Measurements from ENCODE around the gene RPL27A.
A peak's percentile ranks its signal among the peaks of the same experiment; 100 is the strongest.

RPL27A gene

DNA sequence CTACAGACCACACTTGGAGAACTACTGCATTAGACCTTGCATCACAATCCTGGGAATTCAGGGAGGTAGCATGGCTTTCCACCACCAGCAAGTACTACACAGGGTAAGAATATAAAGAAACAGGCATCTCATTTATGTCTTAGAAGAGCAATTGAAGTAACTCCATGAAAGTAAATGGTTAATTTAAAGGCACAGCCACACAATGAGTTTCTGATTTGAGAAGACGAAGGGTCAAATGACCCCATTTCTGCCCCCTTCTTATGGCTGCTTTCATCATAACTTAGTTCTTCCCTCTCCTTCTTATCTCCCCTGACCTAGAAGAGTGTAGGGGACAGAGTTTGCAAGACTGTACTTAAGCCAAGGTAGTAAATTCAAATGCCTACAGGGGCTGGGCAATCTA, 6.1 kb upstream of the RPL27A start:
- no peak for DNase-seq

GRCh38 chr11:8679006-8679405, 3.6 kb upstream of the RPL27A start:
- no peak for DNase-seq

GRCh38 chr11:8681837-8682302, 722 bp upstream of the RPL27A start:
- DNase-seq, result no peak

DNA sequence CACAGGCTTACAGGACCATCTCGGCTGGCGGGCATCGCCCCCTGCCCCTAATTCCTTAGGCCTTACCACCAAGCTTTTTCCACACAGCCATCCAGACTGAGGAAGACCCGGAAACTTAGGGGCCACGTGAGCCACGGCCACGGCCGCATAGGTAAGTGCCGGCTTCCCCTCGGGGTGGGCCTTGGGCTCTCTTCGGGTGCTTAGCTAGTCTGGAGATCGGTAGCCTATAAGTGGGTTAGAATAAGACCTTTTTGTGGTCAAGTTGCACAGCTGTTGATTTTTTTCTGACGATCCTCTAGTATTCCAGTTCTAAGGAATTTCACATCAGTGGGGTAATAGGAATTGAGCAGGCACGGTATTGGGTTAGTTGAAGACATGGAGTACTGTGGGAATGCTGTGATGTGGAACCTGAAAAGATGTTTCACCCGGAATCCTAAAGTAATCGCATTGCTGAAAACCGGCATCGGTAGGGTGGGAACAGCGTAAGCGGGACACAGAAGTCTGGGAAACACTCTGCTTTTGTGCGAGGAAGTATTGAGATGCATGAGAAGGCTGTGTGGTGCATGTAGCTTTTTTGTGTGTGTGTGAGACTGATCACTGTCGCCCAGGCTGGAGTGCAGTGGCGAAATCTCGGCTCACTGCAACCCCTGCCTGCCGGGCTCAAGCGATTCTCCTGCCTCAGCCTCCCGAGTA, 669 bp downstream of the RPL27A start:
- DNase-seq, result no peak

- no peak for DNase-seq
These were observed 2.2 kb downstream of the RPL27A start for GRCh38 chr11:8684600-8685290.

- no peak for DNase-seq
These were observed 2.7 kb downstream of the RPL27A start for GRCh38 chr11:8685306-8685705.

- DNase-seq, result no peak
These were observed 3.2 kb downstream of the RPL27A start for GRCh38 chr11:8685820-8686219.

DNA sequence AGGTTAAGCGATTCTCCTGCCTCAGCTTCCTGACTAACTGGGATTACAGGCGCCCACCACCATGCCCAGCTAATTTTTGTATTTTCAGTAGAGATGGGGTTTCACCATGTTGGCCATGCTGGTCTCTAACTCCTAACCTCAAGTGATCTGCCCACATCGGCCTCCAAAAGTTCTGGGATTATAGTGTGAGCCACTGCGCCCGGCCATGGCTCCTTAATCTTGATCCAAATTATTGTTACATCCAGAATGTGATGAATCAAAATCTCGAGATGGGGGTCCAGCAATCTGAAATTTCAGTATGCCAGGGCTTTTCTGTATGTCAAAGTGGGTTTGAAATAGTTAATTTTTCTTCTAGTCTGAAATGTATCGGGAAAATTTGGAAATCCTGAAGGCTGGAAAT, 3.7 kb downstream of the RPL27A start:
- DNase-seq, result no peak

- DNase-seq, result peak; percentile 93 to 99
These were observed 6.1 kb downstream of the RPL27A start for GRCh38 chr11:8688414-8689362.

- DNase-seq, result no peak
These were observed 7.2 kb downstream of the RPL27A start for GRCh38 chr11:8689726-8690255.

GRCh38 chr11:8690374-8691342, 8.1 kb downstream of the RPL27A start:
- no peak for DNase-seq

DNA sequence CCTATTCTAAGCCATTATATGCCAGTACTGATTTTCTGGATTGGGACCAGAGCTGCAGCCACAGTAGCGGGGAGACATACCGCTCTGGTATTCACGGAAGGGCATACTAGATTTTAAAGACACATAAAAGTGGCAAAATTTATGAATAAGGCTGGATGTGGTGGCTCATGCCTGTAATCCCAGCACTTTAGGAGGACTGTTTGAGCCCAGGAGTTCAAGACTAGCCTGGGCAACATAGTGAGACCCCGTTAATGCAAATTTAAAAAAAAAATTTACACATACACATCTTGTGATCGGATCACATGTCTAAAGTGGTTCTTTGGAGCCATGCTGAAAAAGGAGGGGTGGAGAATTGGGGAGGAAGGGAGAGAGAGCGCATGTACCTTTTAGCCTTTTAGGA, 9.0 kb downstream of the RPL27A start:
- no peak for DNase-seq

DNA sequence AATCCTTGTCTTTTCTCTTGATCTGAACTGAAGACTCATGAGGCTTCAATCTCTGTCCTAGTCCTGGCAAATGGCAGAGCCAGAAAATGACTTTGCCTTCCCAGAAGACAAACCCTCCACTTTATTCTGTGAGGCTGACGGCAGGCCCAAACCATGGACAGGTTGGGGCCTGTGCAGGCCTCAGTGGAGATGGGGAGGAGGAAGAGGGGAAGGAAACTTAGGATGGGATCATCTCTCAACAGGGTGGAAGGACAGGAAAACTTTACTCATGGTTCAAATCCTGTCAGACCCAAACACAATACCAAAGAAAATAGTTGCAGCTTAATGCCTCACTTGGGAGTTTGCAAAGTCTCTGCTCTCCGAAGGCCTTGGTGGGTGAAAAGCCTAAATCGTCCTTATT, 9.8 kb downstream of the RPL27A start:
- no peak for DNase-seq

DNA sequence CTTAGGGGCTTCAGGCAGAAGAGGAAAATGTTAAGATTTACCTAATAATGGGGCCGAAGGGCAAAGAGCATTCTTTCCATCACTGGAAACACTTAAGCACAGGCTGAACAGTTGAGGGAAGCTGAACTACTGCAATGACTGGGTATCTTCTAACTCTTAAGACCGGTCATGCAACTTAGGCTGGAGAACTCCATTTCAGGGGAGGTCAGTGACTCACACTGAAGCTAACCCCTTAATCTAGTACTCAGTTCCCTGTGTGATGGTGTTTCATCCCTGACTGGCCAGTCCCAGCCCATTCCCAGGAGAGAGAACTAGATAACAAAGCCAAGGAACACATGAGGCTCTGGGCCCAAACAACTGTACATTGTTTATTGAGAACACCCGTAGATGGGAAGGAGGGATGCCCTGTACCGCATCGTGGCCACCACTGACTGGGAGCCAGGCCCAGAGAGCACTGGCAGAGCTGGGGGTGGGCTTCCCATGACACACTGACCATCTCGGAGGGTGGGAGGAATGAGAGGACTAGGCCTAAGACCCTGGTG, 10.5 kb downstream of the RPL27A start:
- DNase-seq, result no peak

DNA sequence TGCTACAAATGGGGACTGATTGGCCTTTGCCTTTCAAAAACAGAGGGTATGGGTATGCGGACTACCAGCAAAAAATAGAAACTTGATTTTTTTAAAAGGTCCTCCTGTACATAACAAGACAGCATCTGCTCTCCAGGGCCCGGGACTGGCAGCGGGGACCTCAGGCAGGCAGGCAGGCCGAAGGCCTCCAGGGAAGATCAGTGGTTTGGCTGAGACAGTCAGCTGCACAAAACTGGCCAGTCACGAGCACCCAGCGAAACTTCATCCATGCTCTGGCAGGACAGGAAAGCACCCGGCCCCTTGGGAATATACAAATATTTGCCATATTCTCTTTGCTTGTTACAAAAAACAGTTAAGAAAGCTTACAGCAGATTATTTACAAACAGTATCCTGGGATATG, 11.0 kb downstream of the RPL27A start:
- no peak for DNase-seq

DNA sequence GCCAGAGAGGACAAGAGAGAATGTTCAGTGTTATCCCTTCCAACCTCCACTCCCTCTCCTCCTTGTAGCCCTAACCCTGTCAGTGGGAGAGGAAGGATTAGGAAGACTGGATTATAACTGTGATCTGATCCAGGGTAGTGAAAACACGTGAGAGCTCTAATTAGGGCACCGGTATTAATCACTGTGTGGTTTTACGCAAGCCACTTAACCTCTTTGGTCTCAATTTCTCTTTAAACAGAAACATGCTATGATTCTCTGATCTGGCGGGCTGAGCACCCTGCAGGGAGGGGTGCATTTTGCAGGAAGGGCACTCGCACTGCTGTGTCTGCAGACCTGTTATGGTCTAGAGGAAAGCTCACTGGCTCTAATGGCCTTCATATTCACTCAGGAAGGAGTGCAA, 11.5 kb downstream of the RPL27A start:
- DNase-seq, result no peak

- no peak for DNase-seq
These were observed 14.5 kb downstream of the RPL27A start for GRCh38 chr11:8697054-8697453.

DNA sequence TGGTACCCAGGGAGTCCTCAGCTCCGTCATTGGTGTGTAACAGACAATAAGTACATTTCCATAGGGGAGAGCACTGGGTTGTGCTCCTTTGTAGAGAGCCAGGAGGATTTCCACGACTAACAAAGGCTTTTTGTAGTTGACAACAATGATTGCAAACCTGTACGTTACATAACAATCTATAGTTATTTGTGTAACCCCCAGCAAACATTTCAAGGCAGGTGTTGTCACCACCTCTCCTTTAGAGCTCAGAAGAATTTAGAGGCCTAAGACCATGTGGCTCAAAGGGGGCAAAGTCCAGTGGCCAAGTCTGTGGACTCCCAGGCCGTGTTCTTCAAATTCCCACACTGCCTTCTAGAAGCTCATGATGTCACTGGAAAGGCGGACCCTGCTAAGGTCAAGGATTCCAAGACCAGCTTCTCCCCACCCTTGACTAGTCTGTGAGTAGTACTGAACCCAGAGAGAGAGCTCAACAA, 15.8 kb downstream of the RPL27A start:
- DNase-seq, result no peak

DNA sequence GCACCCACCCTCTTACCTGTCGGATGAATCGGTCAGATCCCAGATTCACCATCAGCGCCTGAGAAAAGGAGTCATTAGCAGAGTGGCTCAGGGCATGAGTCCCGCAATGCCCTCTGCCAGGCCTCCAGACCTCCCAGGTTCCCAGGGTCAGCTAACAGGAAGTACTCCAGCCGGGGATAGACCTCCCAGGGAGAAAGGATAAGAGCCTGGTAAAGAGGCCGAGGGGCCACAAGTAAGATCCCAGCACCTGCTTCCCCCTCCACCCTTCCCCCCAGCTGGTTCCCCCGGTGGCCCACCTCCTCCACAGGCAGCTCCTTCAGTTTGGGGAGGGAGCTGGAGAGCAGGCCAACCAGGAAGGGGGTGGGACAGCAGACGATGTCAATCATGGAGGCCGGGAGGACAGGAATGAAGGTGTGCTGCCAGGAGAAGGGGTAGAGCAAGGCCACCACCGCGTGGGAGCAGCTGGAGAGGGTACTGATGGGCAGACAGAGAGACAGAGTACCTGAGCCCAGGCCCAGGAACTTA, 16.4 kb downstream of the RPL27A start:
- no peak for DNase-seq

- no peak for DNase-seq
These were observed 17.3 kb downstream of the RPL27A start for GRCh38 chr11:8699903-8700302.

DNA sequence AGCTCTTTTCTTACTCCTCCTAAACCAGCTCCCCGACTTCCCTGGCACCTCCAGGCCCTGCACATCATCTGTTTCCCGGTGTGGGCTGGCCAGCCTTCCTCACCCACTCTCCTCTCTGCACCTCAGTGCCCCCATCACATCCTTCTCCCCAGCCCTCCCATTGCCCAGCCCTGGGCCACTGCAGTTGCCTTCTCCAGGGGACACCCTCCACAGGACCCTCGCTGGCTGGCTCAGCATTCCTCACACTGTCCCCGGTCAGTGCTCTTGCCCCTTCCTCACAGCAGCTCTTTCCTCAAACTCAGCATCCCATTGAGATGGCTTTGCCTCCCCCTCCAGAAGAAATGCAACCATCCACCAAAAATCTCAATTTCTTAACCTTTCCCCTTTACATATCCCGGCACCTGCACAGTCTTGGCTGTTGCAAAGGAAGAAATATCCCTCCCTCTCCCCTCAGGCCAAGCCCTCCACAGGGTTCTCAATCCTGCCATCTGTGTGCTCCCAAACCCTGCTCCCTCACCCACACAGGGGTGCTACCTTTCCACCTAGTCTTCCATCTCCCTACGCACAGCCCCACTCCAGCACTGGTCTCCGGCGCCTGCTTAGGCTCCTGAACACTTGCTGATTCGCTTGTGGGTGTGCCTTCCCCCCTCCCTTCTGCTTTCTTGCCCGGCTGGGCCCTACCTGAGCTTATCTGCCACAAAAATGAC, 19.5 kb downstream of the RPL27A start:
- DNase-seq, result no peak

Measured in NCI-H187 (cell line).